HG03095 (cell line): ENCODE results near the gene HLA-C.
"Not testable (repeated sequence)": the region's sequence is repeated elsewhere in the genome, so short reads cannot be mapped to it uniquely, and the experiment has no call there.

Experiments used
- ATAC-seq: cut with Tn5 transposase; IDR thresholded peaks from one replicate; pipeline ENCODE4 v1.9.1; 2021; ENCODE audit warnings: moderate library complexity; ENCODE audit not compliant: unreplicated experiment

Gene HLA-C

GRCh38 chr6:31270788-31271640 lies 878 bp downstream of the HLA-C start:
- ATAC-seq: no peak

- ATAC-seq: no peak
Observed at GRCh38 chr6:31268836-31269235, 3.1 kb downstream of the HLA-C start.

- ATAC-seq: no peak
Observed at GRCh38 chr6:31268369-31268765, 3.5 kb downstream of the HLA-C start.

- no peak for ATAC-seq
Observed at GRCh38 chr6:31267651-31268368, 4.1 kb downstream of the HLA-C start.

GRCh38 chr6:31266567-31267360 lies 5.1 kb downstream of the HLA-C start:
- no peak for ATAC-seq

- no peak for ATAC-seq
Observed at GRCh38 chr6:31265926-31266325, 6.0 kb downstream of the HLA-C start.

- not testable (repeated sequence) for ATAC-seq
Observed at GRCh38 chr6:31263346-31263933, 8.5 kb downstream of the HLA-C start.

GRCh38 chr6:31259995-31260394 lies 11.9 kb downstream of the HLA-C start:
- ATAC-seq: not testable (repeated sequence)

GRCh38 chr6:31252625-31253024 lies 19.3 kb downstream of the HLA-C start:
- no peak for ATAC-seq

GRCh38 chr6:31251261-31251660 lies 20.6 kb downstream of the HLA-C start:
- no peak for ATAC-seq

GRCh38 chr6:31249184-31249583 lies 22.7 kb downstream of the HLA-C start:
- no peak for ATAC-seq

GRCh38 chr6:31247813-31248212 lies 24.1 kb downstream of the HLA-C start:
- ATAC-seq: no peak

- no peak for ATAC-seq
Observed at GRCh38 chr6:31246051-31246521, 25.8 kb downstream of the HLA-C start.

- no peak for ATAC-seq
Observed at GRCh38 chr6:31243508-31243907, 28.4 kb downstream of the HLA-C start.

- ATAC-seq: no peak
Observed at GRCh38 chr6:31239854-31240253, 32.0 kb downstream of the HLA-C start.

GRCh38 chr6:31234101-31234500 lies 37.8 kb downstream of the HLA-C start:
- not testable (repeated sequence) for ATAC-seq

- ATAC-seq: no peak
Observed at GRCh38 chr6:31228476-31228875, 43.4 kb downstream of the HLA-C start.

GRCh38 chr6:31227143-31227542 lies 44.7 kb downstream of the HLA-C start:
- no peak for ATAC-seq

GRCh38 chr6:31225735-31226134 lies 46.2 kb downstream of the HLA-C start:
- no peak for ATAC-seq

GRCh38 chr6:31222496-31222895 lies 49.4 kb downstream of the HLA-C start:
- ATAC-seq: no peak
